Measurements from ENCODE around the gene CDH3.

GRCh38 chr16:68658341-68658973 lies 13.3 kb downstream of the CDH3 start:
- TF ChIP-seq POLR2A (IDR thresholded peaks at IDR 0.05) = no peak
- TF ChIP-seq, protein P1, sequence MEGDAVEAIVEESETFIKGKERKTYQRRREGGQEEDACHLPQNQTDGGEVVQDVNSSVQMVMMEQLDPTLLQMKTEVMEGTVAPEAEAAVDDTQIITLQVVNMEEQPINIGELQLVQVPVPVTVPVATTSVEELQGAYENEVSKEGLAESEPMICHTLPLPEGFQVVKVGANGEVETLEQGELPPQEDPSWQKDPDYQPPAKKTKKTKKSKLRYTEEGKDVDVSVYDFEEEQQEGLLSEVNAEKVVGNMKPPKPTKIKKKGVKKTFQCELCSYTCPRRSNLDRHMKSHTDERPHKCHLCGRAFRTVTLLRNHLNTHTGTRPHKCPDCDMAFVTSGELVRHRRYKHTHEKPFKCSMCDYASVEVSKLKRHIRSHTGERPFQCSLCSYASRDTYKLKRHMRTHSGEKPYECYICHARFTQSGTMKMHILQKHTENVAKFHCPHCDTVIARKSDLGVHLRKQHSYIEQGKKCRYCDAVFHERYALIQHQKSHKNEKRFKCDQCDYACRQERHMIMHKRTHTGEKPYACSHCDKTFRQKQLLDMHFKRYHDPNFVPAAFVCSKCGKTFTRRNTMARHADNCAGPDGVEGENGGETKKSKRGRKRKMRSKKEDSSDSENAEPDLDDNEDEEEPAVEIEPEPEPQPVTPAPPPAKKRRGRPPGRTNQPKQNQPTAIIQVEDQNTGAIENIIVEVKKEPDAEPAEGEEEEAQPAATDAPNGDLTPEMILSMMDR (IDR thresholded peaks at IDR 0.05) = no peak

All from tibial nerve (tissue), 3 donors.